Endothelial cell of umbilical vein (primary cell): ENCODE results near the gene NRG3. TPM values are rescaled to one million over a fixed set of nuclear protein-coding genes. Genes with fewer than 3 reads are reported as not detected.

ENCODE experiments used
- BruUV-seq: library from RNA; stranded (reverse); fragments of 400-500 nt; replicated peaks from 2 replicates; lab custom pipeline; 2021; lab: Mats Ljungman, UMichigan
- CTCF ChIA-PET: fragments of 300-600, 350-600 bp; sonication (Branson Sonifier 250); formaldehyde crosslinking; loops from one replicate; lab custom pipeline; 2021; ENCODE audit warnings: antibody characterized with exemption, inconsistent platforms; lab: Charles Lee
- POLR2A ChIA-PET: fragments of 300-600, 350-600 bp; sonication (Branson Sonifier 250); formaldehyde crosslinking; loops from one replicate; lab custom pipeline; 2021; ENCODE audit warnings: antibody characterized with exemption, inconsistent platforms; lab: Charles Lee
- DNase-seq: peaks from one replicate; pipeline ENCODE4 v3.0.0-alpha.2; 2011; ENCODE audit warnings: low read depth, low spot score
- FAIRE-seq: peaks from 2 replicates; lab custom pipeline; 2011; peaks lifted over from hg19 to GRCh38; lab: Jason Lieb, UNC
- H2AFZ ChIP-seq: 2 replicates; pipeline ENCODE4 v1.6.0; 2012; ENCODE audit warnings: low read depth, low read length, control low read depth, inconsistent platforms
- H3K27ac ChIP-seq: 2 replicates; pipeline ENCODE4 v1.5.1; 2011; ENCODE audit warnings: low read depth, mild to moderate bottlenecking, control low read depth, low read length, moderate library complexity; ENCODE audit not compliant: insufficient read depth
- H3K27me3 ChIP-seq, 2 experiments: 2 replicates each; pipeline versions ENCODE4 v1.6.0 to v1.6.1; 2011; ENCODE audit warnings: low read length in 2 of 2, mixed read lengths in 1 of 2; ENCODE audit not compliant: control insufficient read depth in 2 of 2, insufficient read depth in 2 of 2
- H3K36me3 ChIP-seq, 2 experiments: 2 replicates in 1 of 2; 3 replicates in 1 of 2; pipeline ENCODE4 v1.5.1; 2011; ENCODE audit warnings: low read length in 2 of 2, mild to moderate bottlenecking in 1 of 2, moderate library complexity in 1 of 2; ENCODE audit not compliant: control insufficient read depth in 2 of 2, insufficient read depth in 2 of 2; ENCODE audit errors: extremely low read depth in 1 of 2
- H3K4me1 ChIP-seq: 3 replicates; pipeline ENCODE4 v1.5.1; 2011; ENCODE audit warnings: mild to moderate bottlenecking, low read length; ENCODE audit not compliant: control insufficient read depth, insufficient read depth; ENCODE audit errors: extremely low read depth
- H3K4me2 ChIP-seq: 2 replicates; pipeline ENCODE4 v1.6.1; 2011; ENCODE audit warnings: low read length, control low read depth, mixed read lengths; ENCODE audit not compliant: insufficient read depth
- H3K4me3 ChIP-seq, 3 experiments: fragments of 200-600 bp in 1 of 3; sonication (generic), shearing (Covaris generic) in 1 of 3; replicated peaks in 1 of 3; 2 replicates each; pipeline ENCODE4 v1.5.1; 2011 to 2016; ENCODE audit warnings: control low read depth in 3 of 3, low read length in 3 of 3, mild to moderate bottlenecking in 2 of 3, inconsistent platforms in 1 of 3, low read depth in 1 of 3, moderate library complexity in 1 of 3; ENCODE audit not compliant: insufficient read depth in 1 of 3
- H3K79me2 ChIP-seq: 2 replicates; pipeline ENCODE4 v1.6.0; 2012; ENCODE audit warnings: low read length, inconsistent platforms; ENCODE audit not compliant: control insufficient read depth, insufficient read depth
- H3K9ac ChIP-seq: replicated peaks from 2 replicates; pipeline ENCODE3; 2011; ENCODE audit warnings: low read length, control low read depth; ENCODE audit not compliant: insufficient read depth; ENCODE audit errors: extremely low read depth
- H3K9me1 ChIP-seq: replicated peaks from 3 replicates; pipeline ENCODE4 v1.6.0; 2011; ENCODE audit warnings: mild to moderate bottlenecking, low read length; ENCODE audit not compliant: control insufficient read depth, insufficient read depth; ENCODE audit errors: extremely low read depth
- H3K9me3 ChIP-seq: replicated peaks from 2 replicates; pipeline ENCODE4 v1.5.1; 2012; ENCODE audit warnings: low read length, inconsistent platforms; ENCODE audit not compliant: control insufficient read depth, insufficient read depth
- H4K20me1 ChIP-seq: replicated peaks from 2 replicates; pipeline ENCODE3; 2011; ENCODE audit warnings: mild to moderate bottlenecking, low read length; ENCODE audit not compliant: control insufficient read depth, insufficient read depth; ENCODE audit errors: extremely low read depth
- CTCF ChIP-seq, 2 donors: IDR thresholded peaks; 1 replicate in 1 of 2; 2 replicates in 1 of 2; pipeline ENCODE4 v1.5.1; 2011; ENCODE audit warnings: low read length in 2 of 2, mild to moderate bottlenecking in 2 of 2, moderate library complexity in 2 of 2, control low read depth in 1 of 2, inconsistent platforms in 1 of 2, low read depth in 1 of 2; ENCODE audit not compliant: insufficient read depth in 1 of 2; ENCODE audit errors: extremely low read depth in 1 of 2
- EZH2 ChIP-seq: IDR thresholded peaks from 2 replicates; pipeline ENCODE4 v1.6.1; 2012; ENCODE audit warnings: borderline replicate concordance, low read depth, mild to moderate bottlenecking, moderate library complexity, low read length, inconsistent platforms; ENCODE audit not compliant: severe bottlenecking
- FOS ChIP-seq: IDR thresholded peaks from 2 replicates; pipeline ENCODE4 v1.6.1; 2011; ENCODE audit warnings: mild to moderate bottlenecking, low read length, moderate library complexity, borderline replicate concordance; ENCODE audit not compliant: insufficient read depth
- GATA2 ChIP-seq: IDR thresholded peaks from 2 replicates; pipeline ENCODE4 v1.7.0; 2011; ENCODE audit warnings: low read depth, mild to moderate bottlenecking, moderate library complexity, mixed read lengths, low read length; ENCODE audit not compliant: insufficient read length, insufficient read depth
- JUN ChIP-seq: IDR thresholded peaks from 2 replicates; pipeline ENCODE4 v1.6.1; 2011; ENCODE audit warnings: borderline replicate concordance, low read depth; ENCODE audit not compliant: insufficient read length, insufficient read depth
- MYC ChIP-seq: IDR thresholded peaks from one replicate; pipeline ENCODE4 v1.6.1; 2011; ENCODE audit warnings: mild to moderate bottlenecking, low read depth, low read length
- POLR2A ChIP-seq: IDR thresholded peaks from 2 replicates; pipeline ENCODE4 v1.6.1; 2012; ENCODE audit warnings: low read depth, mild to moderate bottlenecking, control low read depth, low read length
- POLR2AphosphoS5 ChIP-seq: IDR thresholded peaks from 2 replicates; pipeline ENCODE4 v1.6.1; 2012; ENCODE audit warnings: low read depth, mild to moderate bottlenecking, control low read depth, low read length, moderate library complexity; ENCODE audit not compliant: insufficient read depth
- dilution Hi-C: fragments of 300-500 bp; cut with MboI; formaldehyde crosslinking; loops from one replicate; pipeline ENCODE4 v1.15.0; 2019; ENCODE audit warnings: low sequenced_read_pairs; ENCODE audit not compliant: extremely low pct_ligation_motif_present
- intact Hi-C: fragments of 100-400 bp; cut with micrococcal nuclease; formaldehyde crosslinking; loops from one replicate; pipeline ENCODE4 v1.10.0; 2022
- polyA plus RNA-seq, 4 experiments: library from polyadenylated mRNA; depleted of rRNA in 3 of 4; stranded (reverse) in 3 of 4; unstranded in 1 of 4; fragments of >200 nt; gene quantifications; 2 replicates each; pipeline versions ENCODE4 v1.2.1 to v1.2.3, GENCODE V29; 2011 to 2012; ENCODE audit warnings: missing spikeins in 1 of 4
- total RNA-seq: library from RNA; stranded (reverse); gene quantifications from 2 replicates; pipeline ENCODE4 v1.2.3, GENCODE V29; 2021
- TF ChIP-seq, protein P1 (sequence below): IDR thresholded peaks from 2 replicates; pipeline ENCODE4 v1.6.1; 2011; ENCODE audit not compliant: insufficient read depth, insufficient read length

Gene NRG3
- total and polyA plus RNA-seq, 2 donors (not counting 3 experiments of a cell fraction or from before 2014, with no cell fraction given): 1.9 to 3.9 TPM

- Histone ChIP-seq H3K9ac (no peak overlapping the region), H3K4me1 (no peaks in the 10 kb centered on the region), H3K79me2 (no peaks in the 10 kb centered on the region), H3K36me3 (no peaks in the 10 kb centered on the region), H3K27ac (no peak overlapping the region), H3K9me1 (no peaks in the 10 kb centered on the region), H3K4me3 (no peak overlapping the region), H2AFZ (no peak overlapping the region), H4K20me1 (no peaks in the 10 kb centered on the region), H3K27me3 (no peaks in the 10 kb centered on the region), H3K4me2 (no peak overlapping the region), H3K9me3 (no peaks in the 10 kb centered on the region)
- no TSS peak for BruUV-seq
- DNase-seq (no peak), FAIRE-seq (no peak)
- intact Hi-C loops (no loop called here), dilution Hi-C loops (no loop called here)
- ChIA-PET POLR2A (no interaction called here), CTCF (no interaction called here)
- TF ChIP-seq CTCF (IDR thresholded peaks at IDR 0.05; ENCODE audit: extremely low read depth in 1 of 2, insufficient read depth in 1 of 2, low read depth in 1 of 2, low read length in 2 of 2) (no peak), POLR2AphosphoS5 (no peak), EZH2 (no peak), GATA2 (no peak), JUN (no peak), FOS (no peak), POLR2A (no peak), MYC (no peak)
- TF ChIP-seq, protein P1, sequence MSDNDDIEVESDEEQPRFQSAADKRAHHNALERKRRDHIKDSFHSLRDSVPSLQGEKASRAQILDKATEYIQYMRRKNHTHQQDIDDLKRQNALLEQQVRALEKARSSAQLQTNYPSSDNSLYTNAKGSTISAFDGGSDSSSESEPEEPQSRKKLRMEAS: no peak
These were observed 346.7 kb downstream of the NRG3 start for GRCh38 chr10:82221601-82222149.
